HG02884 (cell line): Measurements from ENCODE around the gene DGKD.

Source experiments
- ATAC-seq: cut with Tn5 transposase; IDR thresholded peaks from one replicate; pipeline ENCODE4 v1.9.1; 2021; ENCODE audit warnings: mild to moderate bottlenecking, moderate library complexity; ENCODE audit not compliant: unreplicated experiment

Gene DGKD

GRCh38 chr2:233409286-233409991 is 55.1 kb downstream of the DGKD start:
- no peak for ATAC-seq

- no peak for ATAC-seq
Measured at GRCh38 chr2:233410196-233410760, 56.0 kb downstream of the DGKD start.

- no peak for ATAC-seq
Measured at GRCh38 chr2:233411162-233411561, 56.9 kb downstream of the DGKD start.

GRCh38 chr2:233412405-233412804 is 58.1 kb downstream of the DGKD start:
- ATAC-seq = no peak

GRCh38 chr2:233413046-233413445 is 58.8 kb downstream of the DGKD start:
- no peak for ATAC-seq

GRCh38 chr2:233413559-233414272 is 59.4 kb downstream of the DGKD start:
- ATAC-seq = no peak

- ATAC-seq = no peak
Measured at GRCh38 chr2:233414273-233414654, 60.0 kb downstream of the DGKD start.

GRCh38 chr2:233414777-233415570 is 60.7 kb downstream of the DGKD start:
- no peak for ATAC-seq

- no peak for ATAC-seq
Measured at GRCh38 chr2:233416199-233416598, 61.9 kb downstream of the DGKD start.

GRCh38 chr2:233416706-233417105 is 62.4 kb downstream of the DGKD start:
- ATAC-seq = no peak

GRCh38 chr2:233417282-233417681 is 63.0 kb downstream of the DGKD start:
- no peak for ATAC-seq

GRCh38 chr2:233418052-233418760 is 63.9 kb downstream of the DGKD start:
- no peak for ATAC-seq

GRCh38 chr2:233418761-233419546 is 64.7 kb downstream of the DGKD start:
- peak; percentile 44 for ATAC-seq

GRCh38 chr2:233419602-233420391 is 65.5 kb downstream of the DGKD start:
- peak; percentile 24 for ATAC-seq

GRCh38 chr2:233421091-233421816 is 67.0 kb downstream of the DGKD start:
- ATAC-seq = no peak

- peak; percentile 46 for ATAC-seq
Measured at GRCh38 chr2:233422050-233422639, 67.9 kb downstream of the DGKD start.

GRCh38 chr2:233422649-233423551 is 68.6 kb downstream of the DGKD start:
- ATAC-seq = no peak
